KBM-7 (cell line): Measurements from ENCODE around the gene PKIG.

Experiments used
- DNase-seq: peaks from one replicate; pipeline ENCODE4 v3.0.0-alpha.2; 2015
- in situ Hi-C: fragments of 300-500 bp; cut with MboI; formaldehyde crosslinking; loops from 2 replicates; pipeline ENCODE4 v1.14.3; 2020; ENCODE audit warnings: low sequenced_read_pairs, low pct_unique_long_range_greater_than_20kb, mixed read lengths

Gene PKIG

DNA sequence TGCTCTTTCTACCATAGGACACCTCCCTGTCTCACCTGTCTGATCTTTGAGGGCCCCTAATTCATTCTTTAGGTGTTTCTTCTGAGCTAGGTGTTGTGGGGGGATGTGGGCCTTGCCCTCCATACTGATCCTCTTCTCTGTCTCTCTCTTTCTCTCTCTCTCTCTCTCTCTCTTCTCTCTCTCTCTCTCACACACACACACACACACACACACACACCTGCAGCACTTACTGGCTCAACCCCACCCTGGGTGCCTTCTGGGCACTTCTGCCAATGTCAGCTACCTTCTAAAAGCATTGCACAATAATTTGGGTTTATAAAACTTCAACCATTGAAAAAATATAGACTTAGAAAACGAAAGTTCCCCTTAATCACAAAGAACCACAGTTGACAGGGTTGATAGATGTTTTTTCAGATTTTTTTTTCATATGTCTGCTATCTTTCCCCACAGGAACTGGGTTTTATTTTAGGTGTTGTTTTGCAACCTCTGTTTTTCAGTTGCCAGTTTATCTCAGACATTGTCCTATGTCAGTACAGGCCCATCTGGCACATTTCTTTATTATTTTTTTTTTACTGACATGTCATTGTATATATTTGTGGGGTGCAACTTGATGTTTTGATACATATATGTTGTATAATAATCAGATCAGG is 28.1 kb downstream of the PKIG start:
- DNase-seq: peak; percentile 41
- in situ Hi-C loops: no loop called here

DNA sequence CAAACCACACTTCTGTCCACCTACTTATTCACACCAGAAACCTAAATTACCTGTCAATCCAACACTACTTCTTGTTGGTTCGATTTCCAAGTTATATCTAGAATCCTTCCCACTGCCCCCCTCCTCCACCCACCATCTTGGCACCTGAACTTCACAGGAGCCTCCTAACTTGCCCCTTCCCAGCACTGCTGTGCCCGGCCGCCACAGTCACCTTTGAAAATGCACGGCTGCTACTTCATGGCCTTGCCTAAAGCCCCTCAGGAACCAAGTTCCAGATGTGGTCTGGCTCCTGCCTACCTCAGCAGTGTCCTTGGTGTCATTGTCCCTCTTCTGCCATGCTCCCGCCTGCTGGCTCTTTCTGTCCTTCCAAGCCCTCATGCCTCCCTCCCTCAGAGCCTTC is 31.2 kb downstream of the PKIG start:
- in situ Hi-C loops: no loop called here
- DNase-seq: no peak

DNA sequence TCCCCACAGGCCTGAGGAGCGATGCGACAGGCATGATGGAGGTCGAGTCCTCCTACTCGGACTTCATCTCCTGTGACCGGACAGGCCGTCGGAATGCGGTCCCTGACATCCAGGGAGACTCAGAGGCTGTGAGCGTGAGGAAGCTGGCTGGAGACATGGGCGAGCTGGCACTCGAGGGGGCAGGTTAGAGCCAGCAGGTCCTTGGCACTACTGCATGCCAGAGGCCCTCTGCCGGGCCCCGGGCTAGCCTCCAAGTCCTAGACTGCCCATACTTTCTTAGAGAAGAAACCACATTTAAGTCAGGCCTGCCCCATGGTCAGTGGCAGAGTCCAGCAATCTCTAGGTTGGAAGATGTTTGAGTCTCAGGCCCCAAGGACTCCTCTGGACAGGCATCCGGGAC is 32.1 kb downstream of the PKIG start:
- DNase-seq: no peak
- in situ Hi-C loops: no loop called here

DNA sequence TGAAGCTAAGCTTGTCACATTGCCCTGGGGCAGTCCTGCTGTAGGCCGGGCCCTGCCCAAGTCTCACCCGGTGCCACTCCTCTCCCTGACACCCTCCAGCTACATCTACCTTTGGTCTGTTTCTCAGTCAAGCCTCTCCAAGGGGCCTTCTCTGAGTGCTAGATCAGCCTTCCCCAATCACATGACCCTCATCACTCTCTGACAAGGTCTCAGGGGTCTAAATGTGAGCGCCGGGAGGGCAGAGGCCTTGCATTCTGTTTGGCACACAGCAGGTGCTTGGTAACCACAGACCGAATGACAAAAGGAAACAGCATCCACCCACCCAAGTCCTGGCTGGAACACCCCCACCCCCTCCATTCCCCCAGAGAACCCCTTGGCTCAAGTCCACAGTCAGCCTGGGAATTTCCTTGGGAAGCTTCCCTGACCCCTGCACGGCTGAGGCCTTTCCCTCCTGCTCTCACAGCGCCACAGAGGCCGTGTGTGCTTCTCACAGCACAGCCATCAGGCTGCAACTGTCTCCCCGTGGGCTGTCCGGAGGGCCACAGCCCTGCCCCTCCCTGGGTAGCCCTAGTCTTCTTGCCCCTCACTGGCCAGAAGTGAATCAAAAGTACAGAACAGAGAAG is 32.9 kb downstream of the PKIG start:
- in situ Hi-C loops: no loop called here

DNA sequence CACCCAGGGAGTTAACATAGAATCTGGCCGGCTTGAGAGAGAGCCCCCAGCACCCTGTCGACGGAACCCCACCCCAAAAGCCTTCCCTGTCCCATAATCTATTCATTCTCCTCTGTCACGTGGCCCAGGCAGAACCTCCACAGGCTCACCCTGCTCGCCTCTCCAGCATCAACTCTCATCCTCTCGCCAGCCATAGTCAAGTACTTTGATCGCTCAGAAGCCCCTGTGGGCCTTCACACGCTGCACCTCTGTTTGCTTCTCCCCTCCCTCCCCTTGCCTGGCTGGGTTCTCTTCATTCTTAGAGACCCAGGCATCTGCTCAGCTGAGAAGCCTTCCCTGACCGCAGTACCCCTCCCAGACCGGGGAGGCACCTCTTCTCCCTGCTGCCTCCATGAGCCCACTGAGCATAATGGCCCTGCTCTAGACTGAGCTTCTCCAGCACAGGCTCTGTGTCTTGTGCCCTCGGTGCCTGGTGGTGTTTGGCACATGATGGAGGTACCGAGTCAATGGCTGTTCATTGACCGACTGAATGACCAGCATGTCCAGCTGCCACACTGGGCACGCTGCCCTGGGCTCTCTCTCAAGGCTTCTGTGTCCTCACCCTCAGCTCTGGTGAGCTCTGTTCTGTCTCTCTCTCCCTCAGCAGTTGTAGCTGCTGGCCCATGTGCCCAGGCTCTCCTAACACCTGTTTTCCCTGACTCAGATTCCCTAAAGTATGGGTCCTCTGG is 33.7 kb downstream of the PKIG start:
- DNase-seq: no peak
- in situ Hi-C loops: no loop called here

More for the DNA sequence above, 32.9 kb downstream of the PKIG start:
- DNase-seq: no peak

DNA sequence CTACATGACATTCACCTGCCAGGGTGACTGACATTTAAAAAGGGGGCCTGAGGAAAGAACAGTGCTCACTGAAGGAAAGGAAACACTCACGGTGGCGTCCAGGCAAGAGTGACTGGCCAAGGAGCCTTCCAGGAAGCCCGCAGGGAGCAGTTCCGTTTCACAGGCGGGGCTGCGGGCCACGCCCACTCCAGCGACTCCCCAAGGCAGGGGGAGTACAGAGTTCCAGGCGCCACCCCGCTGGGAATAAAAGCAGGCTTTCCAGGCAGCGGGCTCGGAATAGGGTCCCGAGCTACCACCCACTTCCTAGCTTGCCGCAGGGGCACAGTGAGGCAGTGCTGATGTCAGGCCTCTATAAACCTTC is 34.2 kb downstream of the PKIG start:
- no peak for DNase-seq
- in situ Hi-C loops: no loop called here

DNA sequence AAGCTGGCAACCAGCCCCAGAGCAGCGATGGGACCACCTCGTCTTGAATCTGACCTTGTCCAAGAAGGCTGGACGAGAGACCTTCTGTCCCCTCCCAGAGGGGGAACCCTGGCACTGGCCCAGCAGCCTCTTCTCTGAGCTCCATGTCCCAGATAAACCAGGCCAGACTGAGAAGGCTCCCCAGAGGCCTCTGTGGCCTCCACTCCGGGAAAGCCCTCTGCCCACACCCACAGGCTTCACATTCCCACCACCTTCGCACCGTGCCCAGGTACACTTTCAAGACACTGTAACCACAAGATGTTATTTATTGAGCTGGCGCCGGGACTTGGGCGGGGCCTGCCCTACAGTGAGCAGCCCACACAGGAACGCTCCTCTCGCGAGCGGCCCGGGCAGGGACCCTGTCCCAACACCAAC is 35.9 kb downstream of the PKIG start:
- in situ Hi-C loops: no loop called here
- DNase-seq: no peak

DNA sequence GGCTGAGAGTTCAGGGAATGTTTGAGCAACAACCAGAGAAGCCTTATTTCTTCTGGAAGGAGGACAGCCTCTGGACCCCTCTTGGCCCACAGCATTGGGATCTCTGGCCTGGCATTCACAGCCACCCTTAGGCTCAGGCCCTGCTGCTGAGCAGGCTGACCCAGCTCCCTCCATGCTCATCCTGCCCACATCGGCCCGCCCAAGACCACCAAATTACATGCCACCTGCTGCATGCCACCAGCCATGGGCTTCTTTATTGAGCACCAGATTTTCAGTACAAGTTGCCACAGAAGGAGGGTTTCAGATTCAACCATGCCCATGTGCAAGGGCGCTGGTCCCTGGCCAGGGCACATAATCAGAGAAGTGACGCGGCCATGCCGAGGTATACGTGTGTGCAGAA is 36.9 kb downstream of the PKIG start:
- in situ Hi-C loops: no loop called here
- no peak for DNase-seq

DNA sequence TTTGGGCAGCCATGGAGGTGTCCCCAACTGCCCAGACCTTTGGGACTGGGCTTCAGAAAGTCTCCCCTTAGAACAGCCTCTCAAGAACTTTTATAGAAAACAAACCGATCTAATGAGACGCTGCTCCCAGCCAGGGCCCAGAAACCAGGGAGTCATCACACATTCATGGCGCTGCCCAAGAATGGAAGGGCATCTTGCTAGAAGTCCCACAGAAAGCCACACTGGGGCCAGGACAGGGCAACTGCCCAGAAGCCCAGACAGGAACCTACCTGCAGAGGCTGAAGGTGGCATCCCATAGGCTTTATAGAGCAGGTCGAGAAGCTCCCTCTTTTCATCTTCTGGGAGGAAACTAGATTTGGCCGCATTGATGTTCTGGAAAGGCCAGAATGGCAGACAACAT is 37.7 kb downstream of the PKIG start:
- DNase-seq: no peak
- in situ Hi-C loops: no loop called here

DNA sequence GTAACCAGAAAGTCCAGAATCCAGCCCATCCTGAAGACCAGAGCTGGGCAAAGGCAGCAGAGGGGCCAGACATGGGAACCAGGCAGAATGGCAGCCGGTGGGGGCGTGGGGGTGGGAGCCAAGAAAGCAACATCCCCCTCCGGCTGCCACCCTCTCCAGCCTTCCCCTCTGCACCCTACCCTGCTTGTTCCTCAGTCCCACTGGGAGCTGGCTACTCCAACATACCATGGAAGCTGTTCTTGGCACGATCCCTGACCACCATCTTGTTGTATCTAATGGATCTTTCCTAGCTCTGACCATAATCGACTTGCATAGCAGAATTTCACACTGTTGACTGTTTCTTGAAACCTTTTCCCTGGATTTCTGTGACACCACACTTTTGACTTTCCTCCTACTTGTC is 38.9 kb downstream of the PKIG start:
- in situ Hi-C loops: no loop called here

DNA sequence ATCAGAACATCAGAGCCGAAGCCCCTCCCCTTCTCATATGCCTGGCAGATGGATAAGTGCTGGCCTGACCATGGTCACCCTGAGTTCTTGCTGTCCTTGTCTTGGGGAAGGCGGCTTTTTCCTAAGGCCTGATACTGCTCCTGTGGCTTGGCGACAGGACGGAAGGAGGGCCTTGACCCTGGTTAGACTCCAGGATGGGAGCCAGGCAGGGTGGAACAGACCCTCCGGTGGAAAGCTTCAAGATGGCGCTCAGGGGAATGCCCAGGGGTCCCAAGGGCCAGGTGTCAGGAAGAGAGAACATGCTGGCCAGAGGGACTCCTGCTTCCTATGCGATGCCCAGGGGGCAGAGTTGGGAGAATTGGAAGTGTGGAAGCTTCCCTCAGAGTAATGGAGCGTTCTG is 39.6 kb downstream of the PKIG start:
- in situ Hi-C loops: no loop called here
- no peak for DNase-seq

More for the DNA sequence above, 38.9 kb downstream of the PKIG start:
- DNase-seq: no peak

DNA sequence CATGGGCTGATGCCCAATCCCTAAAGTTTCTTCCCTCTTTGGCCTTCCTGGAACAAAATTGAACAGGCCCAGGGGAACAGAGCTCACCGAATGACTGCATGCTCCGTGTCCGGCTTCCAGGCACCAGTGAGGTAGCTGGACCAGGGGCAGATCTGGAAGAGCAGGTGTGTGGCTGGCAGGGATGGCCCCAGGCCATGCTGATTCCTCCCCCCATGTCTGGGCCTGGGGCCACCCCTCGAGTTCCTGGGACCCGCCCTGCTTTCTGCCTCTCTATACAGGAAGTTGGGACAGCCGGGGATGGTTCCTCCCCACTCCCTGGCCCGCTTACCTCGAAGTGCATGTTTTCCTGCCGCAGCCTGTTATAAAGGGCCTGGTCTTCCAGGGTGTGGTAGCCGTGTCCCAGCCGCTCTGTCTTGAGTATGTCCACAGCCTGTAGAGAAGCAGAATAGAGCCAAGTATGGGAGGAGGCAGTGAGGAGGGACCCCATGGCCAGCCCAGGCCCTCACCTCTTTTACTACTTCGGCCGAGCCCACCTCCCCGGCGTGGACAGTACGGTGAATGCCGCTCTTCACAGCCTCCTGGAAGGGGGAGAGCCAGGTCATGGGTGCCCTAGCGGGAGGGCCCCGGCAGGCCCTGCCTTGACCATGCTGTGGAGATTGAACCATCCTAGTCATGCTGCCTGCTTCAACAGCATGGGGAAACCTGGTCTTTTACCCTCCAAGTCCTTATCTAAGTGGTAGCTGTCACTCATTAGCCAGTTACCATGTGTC is 40.3 kb downstream of the PKIG start:
- no peak for DNase-seq
- in situ Hi-C loops: no loop called here

DNA sequence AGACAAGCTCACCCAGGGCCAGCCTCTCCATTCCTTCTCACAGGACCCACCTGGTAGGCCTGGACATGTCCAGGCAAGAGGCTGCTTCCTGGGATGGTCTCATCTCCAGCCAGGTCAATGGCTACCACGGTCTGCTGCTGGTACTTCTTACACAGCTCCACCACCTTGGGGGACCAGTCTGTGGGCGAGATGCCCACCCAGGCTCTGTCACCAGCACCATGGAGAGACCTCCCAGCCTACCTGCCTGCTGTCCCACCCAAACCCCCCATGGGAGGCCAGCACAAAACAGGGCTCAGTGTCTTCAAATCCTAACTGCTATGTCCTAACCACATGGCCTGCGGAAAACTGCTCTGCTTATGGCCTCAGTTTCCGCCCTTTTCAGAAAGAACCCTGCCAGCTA is 41.8 kb downstream of the PKIG start:
- DNase-seq: no peak

DNA sequence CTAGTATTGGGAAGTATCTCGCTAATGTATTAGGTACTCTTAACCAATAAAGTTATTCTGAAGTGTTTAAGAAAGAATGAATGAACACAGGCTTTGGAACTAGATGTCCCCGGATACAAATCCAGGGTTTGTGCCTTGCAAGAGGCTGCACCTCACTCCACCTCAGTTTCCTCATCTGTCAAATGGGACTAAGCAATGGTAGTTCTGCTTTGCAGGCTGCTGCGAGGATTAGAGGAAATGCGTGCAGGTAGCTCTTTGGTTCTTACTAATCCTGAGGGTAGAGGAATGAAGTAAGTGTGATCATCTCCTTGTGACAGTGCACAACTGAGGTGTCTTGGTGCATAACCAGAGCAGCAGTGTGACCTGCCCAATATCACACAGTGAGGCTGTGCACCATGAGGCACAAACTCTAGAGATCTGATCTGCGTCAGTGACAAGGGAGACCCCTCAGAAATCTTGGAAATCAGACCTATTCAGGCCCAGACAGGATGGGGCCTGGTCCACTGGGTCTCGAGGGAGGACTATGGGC is 42.4 kb downstream of the PKIG start:
- DNase-seq: no peak
- in situ Hi-C loops: no loop called here

More for the DNA sequence above, 41.8 kb downstream of the PKIG start:
- in situ Hi-C loops: no loop called here

DNA sequence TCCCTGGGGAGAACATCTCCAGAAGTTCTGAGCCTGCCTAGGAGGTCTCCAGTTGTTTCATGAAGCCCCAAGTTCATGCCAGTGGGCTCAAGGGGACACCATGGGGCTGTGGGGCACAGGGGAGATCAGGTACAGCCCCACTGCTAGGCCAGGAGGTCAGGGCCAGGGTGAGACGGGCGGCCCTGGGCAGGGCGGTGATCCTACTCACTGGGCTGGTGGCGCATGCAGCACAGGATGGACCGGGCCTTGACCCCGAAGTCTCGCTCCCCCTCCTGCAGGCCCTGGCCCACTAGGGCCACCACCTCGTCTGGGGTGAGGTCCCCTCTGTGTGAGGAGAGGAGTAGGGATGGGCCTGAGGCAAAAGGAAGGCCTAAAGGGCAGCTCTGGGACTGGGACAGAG is 43.0 kb downstream of the PKIG start:
- DNase-seq: no peak
- in situ Hi-C loops: no loop called here

DNA sequence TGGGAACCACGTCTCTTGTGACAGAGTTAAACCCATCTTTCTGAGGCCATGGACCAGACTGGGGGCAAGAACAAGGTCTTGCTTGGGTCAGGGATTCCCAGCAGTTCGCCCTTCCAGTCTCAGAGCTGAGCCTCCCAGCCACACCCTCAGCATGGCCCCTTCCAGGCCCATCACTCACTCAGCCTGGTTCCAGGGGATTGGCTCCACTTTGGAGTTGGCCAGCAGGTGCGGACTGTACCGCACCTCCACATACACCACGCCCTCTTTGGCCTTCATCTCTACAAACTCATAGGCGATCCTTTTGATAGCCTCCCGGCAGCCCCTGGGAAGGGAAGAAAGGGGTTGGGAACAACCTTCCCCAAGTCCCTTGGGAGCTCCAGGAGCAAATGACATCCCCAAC is 43.9 kb downstream of the PKIG start:
- no peak for DNase-seq
- in situ Hi-C loops: no loop called here

DNA sequence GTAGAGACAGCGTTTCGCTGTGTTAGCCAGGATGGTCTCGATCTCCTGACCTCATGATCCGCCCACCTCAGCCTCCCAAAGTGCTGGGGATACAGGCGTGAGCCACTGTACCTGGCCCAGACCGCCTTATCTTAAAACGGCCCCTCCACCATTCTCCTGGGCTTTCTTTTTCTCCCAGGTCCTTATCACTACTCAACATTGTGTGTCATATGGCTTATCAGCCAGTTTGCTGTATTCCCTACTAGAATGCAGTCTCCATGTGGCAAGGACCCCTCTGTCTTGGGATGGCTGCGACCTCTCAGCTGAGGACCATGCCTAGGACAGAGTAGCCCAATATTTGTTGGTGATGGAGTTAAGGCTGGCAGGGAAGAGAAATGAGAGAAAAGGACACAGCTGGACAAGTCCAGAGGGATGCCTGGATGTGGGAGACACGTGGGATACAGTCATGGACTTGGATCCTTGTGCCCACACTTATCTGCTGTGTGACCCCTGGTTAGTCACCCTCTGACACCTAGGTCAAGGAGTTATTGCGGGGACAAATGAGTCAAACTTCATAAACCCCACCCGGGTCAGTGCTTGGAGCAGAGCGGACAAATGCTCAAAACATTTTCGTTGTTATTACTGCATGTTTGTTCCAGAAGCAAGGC is 45.1 kb downstream of the PKIG start:
- no peak for DNase-seq
- in situ Hi-C loops: no loop called here

DNA sequence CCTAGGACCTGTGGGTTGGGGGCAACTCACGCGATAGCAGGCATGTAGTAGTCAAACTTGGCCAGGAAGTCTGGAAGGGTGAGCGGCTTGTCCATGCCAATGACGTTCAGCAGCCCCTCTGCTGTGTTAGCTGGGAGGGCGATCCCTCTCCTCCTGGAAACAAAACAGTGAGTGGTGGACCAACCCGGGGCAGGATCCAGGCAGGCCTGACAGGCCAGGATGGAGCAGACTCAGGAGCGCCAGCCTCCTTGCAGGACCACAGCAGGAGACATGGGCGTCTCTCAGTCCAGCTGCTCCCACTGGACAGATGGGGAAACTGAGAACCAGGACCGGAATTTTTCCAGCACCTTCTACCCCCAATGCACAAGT is 46.6 kb downstream of the PKIG start:
- in situ Hi-C loops: no loop called here

DNA sequence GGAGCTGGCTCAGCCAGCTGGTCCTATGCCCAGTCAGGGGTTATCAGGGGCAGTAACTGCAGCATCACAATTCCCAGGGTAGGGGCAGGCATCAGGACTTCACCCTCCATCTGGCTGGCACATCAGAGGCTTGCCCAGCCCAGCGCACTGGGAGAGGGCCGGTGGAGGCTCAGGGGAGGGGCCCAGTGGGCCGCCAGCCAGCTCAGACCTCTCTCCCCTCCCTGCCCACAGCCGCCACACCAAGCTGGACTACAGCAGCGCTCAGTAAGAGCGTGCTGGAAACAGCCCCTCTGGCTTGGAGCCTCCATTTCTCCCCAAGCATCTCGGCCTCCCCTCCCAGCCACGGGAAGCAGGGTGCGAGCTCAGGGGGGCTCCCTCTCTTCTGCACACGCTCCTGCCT is 47.2 kb downstream of the PKIG start:
- in situ Hi-C loops: no loop called here
- DNase-seq: no peak

More for the DNA sequence above, 46.6 kb downstream of the PKIG start:
- no peak for DNase-seq
